ENCODE results near the gene LRRC37A2.
"Not testable (repeated sequence)": the region's sequence is repeated elsewhere in the genome, so short reads cannot be mapped to it uniquely, and the experiment has no call there.

GRCh38 chr17:46505896-46506295 is 6.4 kb upstream of the LRRC37A2 start:
- TF ChIP-seq, protein P1, sequence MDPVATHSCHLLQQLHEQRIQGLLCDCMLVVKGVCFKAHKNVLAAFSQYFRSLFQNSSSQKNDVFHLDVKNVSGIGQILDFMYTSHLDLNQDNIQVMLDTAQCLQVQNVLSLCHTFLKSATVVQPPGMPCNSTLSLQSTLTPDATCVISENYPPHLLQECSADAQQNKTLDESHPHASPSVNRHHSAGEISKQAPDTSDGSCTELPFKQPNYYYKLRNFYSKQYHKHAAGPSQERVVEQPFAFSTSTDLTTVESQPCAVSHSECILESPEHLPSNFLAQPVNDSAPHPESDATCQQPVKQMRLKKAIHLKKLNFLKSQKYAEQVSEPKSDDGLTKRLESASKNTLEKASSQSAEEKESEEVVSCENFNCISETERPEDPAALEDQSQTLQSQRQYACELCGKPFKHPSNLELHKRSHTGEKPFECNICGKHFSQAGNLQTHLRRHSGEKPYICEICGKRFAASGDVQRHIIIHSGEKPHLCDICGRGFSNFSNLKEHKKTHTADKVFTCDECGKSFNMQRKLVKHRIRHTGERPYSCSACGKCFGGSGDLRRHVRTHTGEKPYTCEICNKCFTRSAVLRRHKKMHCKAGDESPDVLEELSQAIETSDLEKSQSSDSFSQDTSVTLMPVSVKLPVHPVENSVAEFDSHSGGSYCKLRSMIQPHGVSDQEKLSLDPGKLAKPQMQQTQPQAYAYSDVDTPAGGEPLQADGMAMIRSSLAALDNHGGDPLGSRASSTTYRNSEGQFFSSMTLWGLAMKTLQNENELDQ (CRISPR knock-in tag; IDR thresholded peaks at IDR 0.05; ENCODE audit: borderline replicate concordance) = not testable (repeated sequence)
- TF ChIP-seq POLR2A (IDR thresholded peaks at IDR 0.05; ENCODE audit: insufficient read depth in 1 of 2, low read depth in 2 of 2, low read length in 2 of 2); NFATC3 (CRISPR knock-in tag; IDR thresholded peaks at IDR 0.05); FOSL1 (CRISPR knock-in tag; IDR thresholded peaks at IDR 0.05; ENCODE audit: borderline replicate concordance); ZNF354B (CRISPR knock-in tag; IDR thresholded peaks at IDR 0.05): not testable (repeated sequence)

Data from HepG2 (cell line).